ENCODE measurements around the gene TENM3.
A peak's percentile ranks its signal among the peaks of the same experiment; 100 is the strongest.

The TENM3 gene

GRCh38 chr4:182288534-182288933 lies 45.3 kb downstream of the TENM3 start:
- DNase-seq (ENCODE audit: low read depth) = no peak

GRCh38 chr4:182289809-182290208 lies 46.6 kb downstream of the TENM3 start:
- DNase-seq (ENCODE audit: low read depth) = no peak

DNA sequence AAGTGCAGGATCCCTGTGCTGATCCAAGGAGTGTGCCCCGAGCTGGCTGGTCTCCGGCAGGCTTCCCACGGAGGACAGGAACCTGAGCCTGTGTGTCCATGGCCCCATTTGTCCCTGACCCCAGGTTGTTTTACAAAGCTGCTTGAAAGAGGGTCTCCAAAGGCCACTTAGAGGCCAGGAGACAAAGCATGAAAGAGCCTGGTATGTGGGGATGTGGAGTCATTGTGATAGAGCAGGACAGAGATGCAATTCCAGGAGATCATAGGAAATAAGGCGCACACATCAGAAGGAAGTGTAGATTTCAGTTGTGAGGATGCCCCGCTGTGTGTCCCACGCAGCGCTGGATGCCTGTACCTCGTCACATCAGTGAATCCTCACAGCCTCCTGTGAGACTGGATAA lies 48.0 kb downstream of the TENM3 start:
- DNase-seq (ENCODE audit: low read depth) = no peak

DNA sequence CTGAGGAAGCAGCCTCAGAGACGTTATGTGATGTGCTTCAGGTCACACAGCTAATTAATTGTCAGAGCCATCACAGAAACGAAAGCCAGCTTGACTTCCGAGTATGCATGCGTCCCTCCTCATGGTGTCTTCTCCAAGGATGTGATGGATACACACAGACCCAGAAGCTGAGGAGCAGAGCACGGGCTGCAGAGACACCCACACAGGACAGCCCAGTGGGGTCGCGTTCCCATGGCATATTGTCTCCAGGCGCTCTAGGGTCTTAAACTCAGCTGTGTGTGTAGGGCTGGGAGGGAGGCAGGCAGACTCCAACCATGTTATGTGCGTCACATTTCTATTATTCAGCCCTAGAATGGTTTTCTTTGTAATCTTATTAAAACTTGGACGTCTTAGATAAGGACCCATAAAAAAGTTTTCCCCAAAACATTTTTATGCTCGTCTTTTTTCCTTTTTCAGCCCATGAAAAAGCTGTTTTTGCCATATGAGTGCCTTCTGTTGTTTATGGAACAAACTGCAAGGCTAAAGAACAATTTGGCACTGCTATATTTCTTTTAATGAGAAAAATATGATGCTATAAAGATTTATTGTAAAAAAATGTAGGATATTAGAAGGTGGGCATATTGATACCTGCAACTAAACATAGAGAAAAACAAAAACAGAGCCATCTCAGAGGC lies 48.5 kb downstream of the TENM3 start:
- no peak for DNase-seq (ENCODE audit: low read depth)

DNA sequence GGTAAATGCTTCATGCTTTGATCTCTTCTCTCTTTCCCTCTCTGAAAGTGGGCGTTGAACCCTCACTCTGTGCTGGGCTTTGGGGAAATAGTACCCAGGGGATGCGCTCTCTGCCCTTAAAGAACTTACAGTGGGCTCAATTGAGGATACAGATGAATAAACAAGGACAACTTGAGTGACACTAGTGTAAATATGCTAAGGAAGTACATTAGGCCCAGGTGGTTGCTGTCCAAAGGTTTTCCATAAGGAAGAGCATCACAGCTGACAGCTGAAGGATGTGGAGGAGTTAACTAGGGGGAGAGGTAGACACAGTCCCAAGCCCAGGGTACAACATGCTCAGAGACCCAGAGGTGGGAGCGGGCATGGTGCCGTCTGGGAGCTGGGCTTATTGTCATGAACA lies 49.4 kb downstream of the TENM3 start:
- DNase-seq (ENCODE audit: low read depth) = no peak

DNA sequence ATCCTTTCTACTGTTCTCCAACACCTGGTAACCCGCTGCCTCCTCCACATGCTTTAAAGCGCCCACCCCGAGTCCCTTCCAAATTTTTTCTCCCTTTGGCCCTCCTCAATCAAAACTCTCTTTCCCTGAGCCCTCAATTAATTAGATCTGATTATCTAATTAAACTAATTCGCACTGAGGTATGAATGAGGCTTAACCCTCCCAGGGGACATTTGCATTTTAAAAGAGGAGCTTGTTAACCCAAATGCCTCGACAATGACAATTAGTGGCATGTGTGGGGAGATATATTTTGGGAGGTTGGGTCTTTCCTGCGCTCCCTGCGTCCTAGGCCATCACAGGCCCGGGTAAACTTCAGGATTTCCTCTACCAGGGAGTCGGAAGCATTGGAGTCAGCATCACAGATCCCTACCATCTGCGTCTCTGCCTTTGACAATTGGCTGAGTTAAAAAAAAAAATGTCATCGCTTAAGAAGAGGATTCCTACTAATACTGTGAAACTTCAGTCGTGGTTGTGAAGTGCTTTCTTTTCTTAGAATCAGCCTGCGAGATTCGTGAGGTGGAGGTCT lies 50.6 kb downstream of the TENM3 start:
- no peak for DNase-seq (ENCODE audit: low read depth)

GRCh38 chr4:182294451-182294850 lies 51.2 kb downstream of the TENM3 start:
- no peak for DNase-seq (ENCODE audit: low read depth)

DNA sequence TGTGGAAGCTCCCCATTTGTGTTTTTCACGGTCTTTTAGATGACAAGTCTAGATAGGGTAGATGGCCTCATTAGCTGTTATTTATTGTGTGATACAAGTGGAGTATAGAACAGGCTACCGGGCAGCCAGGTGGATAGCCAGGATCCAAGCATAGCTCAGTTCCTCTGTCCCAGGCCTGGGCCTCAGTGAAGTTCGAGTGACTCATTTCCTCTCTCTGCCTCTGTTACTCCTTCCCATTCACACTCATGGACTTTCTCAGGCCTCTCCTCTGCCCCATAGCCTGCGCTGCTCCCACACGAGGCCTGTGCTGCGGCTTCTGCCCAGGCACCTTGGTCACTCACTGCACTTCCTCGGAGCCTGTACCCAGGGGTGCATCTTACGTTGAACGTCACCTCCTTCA lies 54.5 kb downstream of the TENM3 start:
- DNase-seq (ENCODE audit: low read depth) = no peak

DNA sequence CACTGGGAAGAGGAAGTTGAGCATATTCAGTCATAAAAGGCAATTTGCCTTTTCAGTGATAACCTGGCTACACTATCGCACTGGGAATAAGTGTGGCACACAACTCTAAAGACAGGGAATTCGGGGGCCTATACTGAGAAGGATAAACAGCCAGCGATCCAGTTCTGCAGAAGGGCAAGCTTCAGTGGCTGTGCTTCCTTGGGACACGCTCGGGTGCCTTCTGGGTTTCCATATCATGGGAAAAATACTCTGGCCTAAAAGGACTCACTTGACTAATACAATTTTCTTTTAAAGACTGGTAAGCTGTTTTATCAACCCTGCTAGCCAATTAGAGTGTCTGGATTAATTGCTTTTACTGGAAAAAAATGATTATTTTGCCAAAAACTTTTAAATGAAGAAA lies 58.5 kb downstream of the TENM3 start:
- DNase-seq (ENCODE audit: low read depth) = no peak

- no peak for DNase-seq (ENCODE audit: low read depth)
These were observed 60.6 kb downstream of the TENM3 start for GRCh38 chr4:182303847-182304246.

GRCh38 chr4:182306792-182307507 lies 63.7 kb downstream of the TENM3 start:
- DNase-seq (ENCODE audit: low read depth) = no peak

- DNase-seq (ENCODE audit: low read depth) = peak; percentile 88
These were observed 64.5 kb downstream of the TENM3 start for GRCh38 chr4:182307746-182308145.

- DNase-seq (ENCODE audit: low read depth) = no peak
These were observed 66.7 kb downstream of the TENM3 start for GRCh38 chr4:182309877-182310276.

GRCh38 chr4:182310316-182310715 lies 67.1 kb downstream of the TENM3 start:
- DNase-seq (ENCODE audit: low read depth) = no peak

- DNase-seq (ENCODE audit: low read depth) = no peak
These were observed 67.8 kb downstream of the TENM3 start for GRCh38 chr4:182310962-182311361.

DNA sequence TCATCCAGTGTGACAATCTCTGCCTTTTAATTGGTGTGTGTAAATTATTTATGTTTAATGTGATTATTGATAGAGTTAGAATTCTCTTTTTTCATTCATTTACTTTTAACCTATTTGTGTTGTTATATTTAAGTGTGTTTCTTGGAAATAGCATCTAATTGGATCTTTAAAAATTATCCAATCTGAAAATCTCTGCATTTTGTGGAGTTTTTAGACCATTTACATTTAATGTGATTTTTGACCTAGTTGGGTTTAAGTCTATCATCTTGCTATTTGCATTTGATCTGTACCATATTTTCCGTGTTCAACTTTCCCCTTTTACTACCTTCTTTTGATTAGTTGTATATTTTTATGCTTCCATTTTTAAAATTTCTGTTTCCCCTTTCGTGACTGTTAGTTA lies 71.3 kb downstream of the TENM3 start:
- DNase-seq (ENCODE audit: low read depth) = no peak

DNA sequence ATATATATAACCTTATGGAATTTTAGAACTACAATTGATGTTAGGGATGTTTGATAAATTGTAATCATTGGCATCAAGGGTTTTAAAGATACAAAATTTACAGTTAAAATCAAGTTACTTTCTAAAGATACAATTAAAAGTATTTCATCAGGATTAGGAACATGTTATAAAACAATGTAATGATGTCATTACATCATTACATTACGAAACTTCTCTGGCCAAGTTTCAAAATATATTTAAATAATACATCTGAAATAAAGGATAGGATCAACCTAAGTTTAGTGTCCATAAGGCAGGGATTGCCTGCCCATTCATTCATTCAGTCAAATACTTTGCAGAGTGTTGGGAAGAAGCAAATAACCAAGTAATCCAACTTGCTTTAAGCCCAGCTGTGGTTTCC lies 75.1 kb downstream of the TENM3 start:
- DNase-seq (ENCODE audit: low read depth) = no peak

DNA sequence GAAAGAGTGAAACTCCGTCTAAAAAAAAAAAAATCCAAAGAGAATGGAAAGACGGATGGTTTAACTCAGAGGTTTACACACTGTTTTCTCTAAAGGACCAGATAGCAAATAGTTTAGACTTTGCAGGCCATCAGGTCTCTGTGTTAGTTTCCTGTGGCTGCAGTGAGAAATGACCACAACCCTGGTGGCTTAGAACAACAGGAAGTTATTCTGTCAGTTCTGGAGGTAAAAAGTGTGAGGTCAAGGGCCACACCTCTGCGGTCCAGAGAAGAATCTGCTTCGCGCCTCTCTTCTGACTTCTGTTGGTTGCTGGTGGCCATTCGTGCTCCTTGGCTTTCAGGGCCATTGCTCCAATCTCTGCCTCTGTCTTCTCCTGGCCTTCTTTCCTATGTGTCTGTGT lies 76.9 kb downstream of the TENM3 start:
- no peak for DNase-seq (ENCODE audit: low read depth)

DNA sequence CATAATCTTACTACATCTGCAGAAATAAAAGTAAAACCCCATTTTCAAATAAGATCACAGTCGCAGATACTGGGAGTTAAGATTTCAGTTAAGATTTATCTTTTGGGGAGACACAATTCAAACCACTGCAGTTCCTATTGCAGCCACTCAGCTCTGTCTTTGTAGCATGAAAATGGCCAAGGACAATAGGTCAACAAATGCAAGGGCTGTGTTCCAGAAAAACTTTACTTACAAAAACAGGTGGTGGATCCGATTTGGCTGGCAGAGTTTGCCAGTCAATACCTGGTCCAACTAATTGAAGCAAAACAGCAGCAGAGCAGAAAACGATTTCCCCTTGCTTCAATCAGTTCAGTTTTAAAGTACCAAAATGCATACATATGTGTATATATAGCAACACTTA lies 77.4 kb downstream of the TENM3 start:
- no peak for DNase-seq (ENCODE audit: low read depth)

- DNase-seq (ENCODE audit: low read depth) = no peak
These were observed 81.1 kb downstream of the TENM3 start for GRCh38 chr4:182324282-182324681.

- no peak for DNase-seq (ENCODE audit: low read depth)
These were observed 82.2 kb downstream of the TENM3 start for GRCh38 chr4:182325397-182325796.

GRCh38 chr4:182325848-182326255 lies 82.7 kb downstream of the TENM3 start:
- no peak for DNase-seq (ENCODE audit: low read depth)

GRCh38 chr4:182328505-182328904 lies 85.3 kb downstream of the TENM3 start:
- no peak for DNase-seq (ENCODE audit: low read depth)

DNA sequence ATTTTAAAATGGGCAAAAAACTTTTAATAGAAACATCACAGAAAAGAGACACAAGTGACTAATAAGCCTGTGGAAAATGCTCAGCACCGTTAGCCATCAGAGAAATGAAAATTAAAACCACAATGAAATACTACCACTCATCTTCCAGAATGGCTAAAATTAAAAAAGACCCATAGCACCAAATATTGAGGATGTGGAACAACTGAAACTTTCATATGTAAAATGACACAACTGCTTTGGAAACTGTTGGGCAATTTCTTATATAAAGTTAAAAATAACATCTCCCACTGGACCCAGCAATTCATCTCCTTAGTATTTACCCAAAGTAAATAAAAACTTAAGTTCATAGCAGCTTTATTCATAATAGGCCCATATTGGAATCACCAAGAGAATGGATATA lies 94.2 kb downstream of the TENM3 start:
- no peak for DNase-seq (ENCODE audit: low read depth)
